ENCODE measurements around the gene AK8. TPM values are rescaled to one million over a fixed set of nuclear protein-coding genes. Genes with fewer than 3 reads are reported as not detected.

Gene AK8
- total and polyA plus RNA-seq, 2 of the 4 experiments (the other 2 are of a cell fraction), result under 0.01 to 0.09 TPM

GRCh38 chr9:132728497-132728896 is 149.6 kb downstream of the AK8 start:
- Histone ChIP-seq H2BK120ac (ENCODE audit: low read depth, low read length) (no peak overlapping the region), H4K8ac (ENCODE audit: low read depth in 2 of 2, low read length in 2 of 2) (no peak overlapping the region), H3K4me1 (ENCODE audit: control insufficient read depth, insufficient read depth, low read length) (no peaks in the 10 kb centered on the region), H4K5ac (ENCODE audit: low read depth, low read length) (no peak overlapping the region), H3K23ac (ENCODE audit: low read depth, low read length) (no peak overlapping the region), H3K4me2 (ENCODE audit: low read depth, low read length) (no peak overlapping the region), H3K4ac (ENCODE audit: low read depth, low read length) (no peak overlapping the region), H2BK20ac (ENCODE audit: low read depth, low read length) (no peak overlapping the region), H3K9me3 (ENCODE audit: control insufficient read depth, insufficient read depth, low read length) (no peaks in the 10 kb centered on the region), H3K56ac (ENCODE audit: extremely low read depth, insufficient read depth, low read length) (no peak overlapping the region), H2BK15ac (ENCODE audit: low read depth, low read length) (no peak overlapping the region), H3K9ac (ENCODE audit: low read depth, low read length) (no peak overlapping the region), H2BK5ac (ENCODE audit: low read depth, low read length, poor library complexity, severe bottlenecking) (no peak overlapping the region), H2AFZ (replicated peaks; ENCODE audit: low read length, poor library complexity) (no peak overlapping the region), H2AK5ac (ENCODE audit: low read depth, low read length) (no peak overlapping the region), H3K9me1 (ENCODE audit: insufficient read depth, low read length) (no peaks in the 10 kb centered on the region), H3K27me3 (ENCODE audit: control insufficient read depth, insufficient read depth, low read length) (peaks cover 41% of the 10 kb centered on the region), H4K91ac (ENCODE audit: insufficient read depth, low read depth, low read length) (no peak overlapping the region), H3K4me3 (ENCODE audit: insufficient read depth, low read depth, low read length) (no peak overlapping the region), H3K27ac (ENCODE audit: insufficient read depth, low read length) (no peak overlapping the region), H3K36me3 (ENCODE audit: control insufficient read depth, insufficient read depth, low read length) (no peaks in the 10 kb centered on the region), H2AK9ac (replicated peaks; ENCODE audit: low read depth, low read length, poor library complexity) (no peak overlapping the region), H3K18ac (ENCODE audit: low read depth, low read length) (no peak overlapping the region), H3K79me1 (ENCODE audit: low read depth in 1 of 2, low read length in 2 of 2) (no peaks in the 10 kb centered on the region), H4K20me1 (ENCODE audit: insufficient read depth, low read length) (no peaks in the 10 kb centered on the region), H3K14ac (replicated peaks; ENCODE audit: low read depth, low read length) (no peak overlapping the region)
- DNase-seq (no peak), ATAC-seq (ENCODE audit: low read depth) (no peak)
- TF ChIP-seq CTCF (conservative IDR thresholded peaks at IDR 0.05; ENCODE audit: low read depth, low read length) (no peak), NFE2L2 (IDR thresholded peaks at IDR 0.05; ENCODE audit: low read depth, low read length) (no peak), CEBPB (IDR thresholded peaks at IDR 0.05; ENCODE audit: low read depth, low read length) (no peak), POLR2A (IDR thresholded peaks at IDR 0.05; ENCODE audit: low read depth, low read length) (no peak), MXI1 (IDR thresholded peaks at IDR 0.05; ENCODE audit: borderline replicate concordance, low read depth, low read length) (no peak), MAFK (IDR thresholded peaks at IDR 0.05; ENCODE audit: low read depth, low read length) (no peak)
- TF ChIP-seq, protein P1, sequence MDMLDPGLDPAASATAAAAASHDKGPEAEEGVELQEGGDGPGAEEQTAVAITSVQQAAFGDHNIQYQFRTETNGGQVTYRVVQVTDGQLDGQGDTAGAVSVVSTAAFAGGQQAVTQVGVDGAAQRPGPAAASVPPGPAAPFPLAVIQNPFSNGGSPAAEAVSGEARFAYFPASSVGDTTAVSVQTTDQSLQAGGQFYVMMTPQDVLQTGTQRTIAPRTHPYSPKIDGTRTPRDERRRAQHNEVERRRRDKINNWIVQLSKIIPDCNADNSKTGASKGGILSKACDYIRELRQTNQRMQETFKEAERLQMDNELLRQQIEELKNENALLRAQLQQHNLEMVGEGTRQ (IDR thresholded peaks at IDR 0.05; ENCODE audit: low read depth, low read length), result no peak
- in situ Hi-C loops (cut with MboI; ENCODE audit: low sequenced_read_pairs) (no loop called here), intact Hi-C loops (cut with micrococcal nuclease) (no loop called here), dilution Hi-C loops (cut with HindIII; ENCODE audit: low sequenced_read_pairs, unreplicated experiment) (no loop called here)
- ChIA-PET POLR2A (ENCODE audit: unreplicated experiment) (no interaction called here), CTCF (no interaction called here)
- no CpG with 5 or more reads among the region's 2 CpGs for WGBS, 2 experiments (ENCODE audit: extremely low coverage in 2 of 2, insufficient read length in 1 of 2)
- no TSS peak for BruUV-seq (replicated peaks)

Data from IMR-90 (cell line).